22Rv1 (cell line): ENCODE results near the gene C1QL4.

Source experiments
- ZFX ChIP-seq: fragments of 450-650 bp; IDR thresholded peaks from 2 replicates; pipeline ENCODE4 v1.6.1; 2017; ENCODE audit warnings: antibody characterized with exemption, borderline replicate concordance
- TF ChIP-seq, protein P1 (sequence below): fragments of 450-650 bp; IDR thresholded peaks from 2 replicates; pipeline ENCODE4 v1.5.1; 2017; ENCODE audit warnings: mild to moderate bottlenecking

DNA sequence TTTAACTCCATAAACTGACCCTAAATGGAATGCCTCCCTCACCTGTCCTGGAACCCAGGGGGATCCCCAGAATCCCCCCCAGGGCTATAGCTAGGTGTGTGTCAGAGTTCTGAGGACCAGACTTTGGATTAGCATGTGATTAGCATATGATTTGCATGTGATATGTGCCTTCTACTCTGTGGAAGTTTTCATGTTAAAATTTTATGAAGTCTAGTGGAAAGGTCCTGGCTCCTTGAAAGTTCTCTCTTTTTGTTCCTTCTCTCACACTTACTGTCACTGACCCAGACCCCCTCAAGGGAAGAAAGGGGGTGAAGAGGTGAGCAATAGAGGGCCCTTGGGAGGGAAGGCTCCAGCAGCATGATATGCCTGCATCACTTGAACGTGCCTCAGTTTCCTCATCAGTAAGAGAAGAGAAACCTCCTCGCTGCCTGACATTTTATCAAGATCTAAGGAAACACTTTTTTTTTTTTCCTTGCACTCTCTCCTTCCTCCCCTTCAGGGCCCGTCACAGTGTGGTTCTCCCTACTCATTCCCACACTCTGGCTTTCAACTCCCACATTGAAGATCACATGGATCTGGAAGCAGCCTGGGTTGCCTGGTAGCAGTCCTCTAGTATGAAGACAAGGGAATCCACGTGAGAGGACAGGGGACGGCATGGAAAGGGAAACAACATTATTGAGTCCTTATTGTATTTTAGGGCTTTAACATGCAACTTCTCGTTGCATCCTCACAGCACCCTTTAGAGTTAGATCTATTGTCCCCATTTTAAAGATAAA is 3.3 kb upstream of the C1QL4 start:
- TF ChIP-seq, protein P1, sequence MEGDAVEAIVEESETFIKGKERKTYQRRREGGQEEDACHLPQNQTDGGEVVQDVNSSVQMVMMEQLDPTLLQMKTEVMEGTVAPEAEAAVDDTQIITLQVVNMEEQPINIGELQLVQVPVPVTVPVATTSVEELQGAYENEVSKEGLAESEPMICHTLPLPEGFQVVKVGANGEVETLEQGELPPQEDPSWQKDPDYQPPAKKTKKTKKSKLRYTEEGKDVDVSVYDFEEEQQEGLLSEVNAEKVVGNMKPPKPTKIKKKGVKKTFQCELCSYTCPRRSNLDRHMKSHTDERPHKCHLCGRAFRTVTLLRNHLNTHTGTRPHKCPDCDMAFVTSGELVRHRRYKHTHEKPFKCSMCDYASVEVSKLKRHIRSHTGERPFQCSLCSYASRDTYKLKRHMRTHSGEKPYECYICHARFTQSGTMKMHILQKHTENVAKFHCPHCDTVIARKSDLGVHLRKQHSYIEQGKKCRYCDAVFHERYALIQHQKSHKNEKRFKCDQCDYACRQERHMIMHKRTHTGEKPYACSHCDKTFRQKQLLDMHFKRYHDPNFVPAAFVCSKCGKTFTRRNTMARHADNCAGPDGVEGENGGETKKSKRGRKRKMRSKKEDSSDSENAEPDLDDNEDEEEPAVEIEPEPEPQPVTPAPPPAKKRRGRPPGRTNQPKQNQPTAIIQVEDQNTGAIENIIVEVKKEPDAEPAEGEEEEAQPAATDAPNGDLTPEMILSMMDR: no peak
- no peak for TF ChIP-seq ZFX
